Hepatocyte (in vitro differentiated cells): ENCODE data around the gene CTNND2.

Experiments
- CTCF ChIP-seq: fragments of 200-600 bp; sonication (generic); IDR thresholded peaks from 2 replicates; pipeline ENCODE4 v1.5.1; 2016; ENCODE audit warnings: antibody characterized with exemption, mild to moderate bottlenecking; ENCODE audit not compliant: poor library complexity
- EZH2phosphoT487 ChIP-seq: fragments of 200-600 bp; sonication (generic); IDR thresholded peaks from one replicate; pipeline ENCODE4 v1.6.1; 2018; ENCODE audit warnings: antibody characterized with exemption, mild to moderate bottlenecking, low read depth, moderate library complexity; ENCODE audit not compliant: unreplicated experiment, severe bottlenecking

- TF ChIP-seq CTCF: no peak
- TF ChIP-seq EZH2phosphoT487: no peak
Observed at GRCh38 chr5:11346336-11346735, 557.9 kb downstream of the CTNND2 start.
